Vagina (tissue), 2 donors: Measurements from ENCODE around the gene HTRA3.

Experiments used
- CTCF ChIP-seq, 3 experiments: fragments of 450-650 bp in 2 of 3; fragments of 200-600 bp in 1 of 3; sonication (generic) in 1 of 3; IDR thresholded peaks; one replicate each; pipeline ENCODE4 v1.5.1; 2017 to 2019; ENCODE audit warnings: antibody characterized with exemption in 3 of 3, mild to moderate bottlenecking in 2 of 3, moderate library complexity in 2 of 3
- POLR2A ChIP-seq, 2 donors: fragments of 450-650 bp; IDR thresholded peaks; one replicate each; pipeline ENCODE4 v1.6.1; 2017; ENCODE audit warnings: antibody characterized with exemption in 2 of 2, mild to moderate bottlenecking in 2 of 2, moderate library complexity in 2 of 2

- no peak for TF ChIP-seq CTCF (IDR thresholded peaks at IDR 0.05)
- no peak for TF ChIP-seq POLR2A (IDR thresholded peaks at IDR 0.05)
Measured at GRCh38 chr4:8338351-8338961, 68.9 kb downstream of the HTRA3 start.
